Mammary epithelial cell (primary cell): ENCODE data around the gene RPS18.

Experiments
- EZH2 ChIP-seq: IDR thresholded peaks from 2 replicates; pipeline ENCODE4 v1.6.1; 2012; ENCODE audit warnings: low read length, inconsistent platforms, borderline replicate concordance
- TF ChIP-seq, protein P1 (sequence below), 2 donors: IDR thresholded peaks in 1 of 2; conservative IDR thresholded peaks in 1 of 2; 2 replicates each; pipeline ENCODE4 v1.5.1; 2011 to 2012; ENCODE audit warnings: inconsistent platforms in 2 of 2, low read length in 2 of 2, mild to moderate bottlenecking in 2 of 2, control low read depth in 1 of 2, low read depth in 1 of 2; ENCODE audit not compliant: insufficient read depth in 1 of 2; ENCODE audit errors: extremely low read depth in 1 of 2

DNA sequence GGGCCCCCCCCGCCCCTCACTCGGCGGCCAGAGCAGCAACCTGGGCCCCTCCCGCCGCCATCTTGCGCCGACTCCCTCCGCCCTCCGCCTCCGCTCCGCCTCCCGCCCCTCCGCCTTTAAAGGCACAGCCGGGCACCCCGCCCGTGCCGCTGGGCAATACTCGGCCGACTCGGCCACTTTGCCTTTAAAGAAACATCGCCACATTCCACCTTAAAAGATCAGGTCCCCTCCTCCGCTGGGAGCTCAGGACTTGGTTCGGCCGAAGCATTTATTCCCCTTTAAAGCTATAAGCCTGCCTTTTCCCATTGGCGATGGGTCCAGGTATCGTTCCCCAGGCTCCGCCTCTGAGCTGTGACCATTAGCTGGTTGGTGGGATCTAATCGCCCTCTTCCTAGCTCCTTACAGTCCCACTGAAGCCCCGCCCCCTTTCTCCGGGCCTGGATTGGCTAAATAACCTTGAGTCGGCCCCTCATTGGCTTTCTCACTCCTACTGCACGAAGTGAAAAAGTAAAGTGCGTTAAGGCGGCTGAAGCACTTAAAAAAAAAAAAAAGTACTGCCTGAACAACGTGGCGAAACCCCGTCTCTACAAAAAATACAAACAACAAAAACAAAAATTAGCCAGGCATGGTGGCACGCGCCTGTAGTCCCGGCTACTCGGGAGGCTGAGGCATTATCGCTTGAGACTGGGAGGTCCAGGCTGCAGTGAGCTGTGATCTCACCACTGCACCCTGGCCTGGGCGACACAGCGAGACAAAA is 46.0 kb downstream of the RPS18 start, which contains the start of gene ZBTB22:
- TF ChIP-seq, protein P1, sequence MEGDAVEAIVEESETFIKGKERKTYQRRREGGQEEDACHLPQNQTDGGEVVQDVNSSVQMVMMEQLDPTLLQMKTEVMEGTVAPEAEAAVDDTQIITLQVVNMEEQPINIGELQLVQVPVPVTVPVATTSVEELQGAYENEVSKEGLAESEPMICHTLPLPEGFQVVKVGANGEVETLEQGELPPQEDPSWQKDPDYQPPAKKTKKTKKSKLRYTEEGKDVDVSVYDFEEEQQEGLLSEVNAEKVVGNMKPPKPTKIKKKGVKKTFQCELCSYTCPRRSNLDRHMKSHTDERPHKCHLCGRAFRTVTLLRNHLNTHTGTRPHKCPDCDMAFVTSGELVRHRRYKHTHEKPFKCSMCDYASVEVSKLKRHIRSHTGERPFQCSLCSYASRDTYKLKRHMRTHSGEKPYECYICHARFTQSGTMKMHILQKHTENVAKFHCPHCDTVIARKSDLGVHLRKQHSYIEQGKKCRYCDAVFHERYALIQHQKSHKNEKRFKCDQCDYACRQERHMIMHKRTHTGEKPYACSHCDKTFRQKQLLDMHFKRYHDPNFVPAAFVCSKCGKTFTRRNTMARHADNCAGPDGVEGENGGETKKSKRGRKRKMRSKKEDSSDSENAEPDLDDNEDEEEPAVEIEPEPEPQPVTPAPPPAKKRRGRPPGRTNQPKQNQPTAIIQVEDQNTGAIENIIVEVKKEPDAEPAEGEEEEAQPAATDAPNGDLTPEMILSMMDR (conservative IDR thresholded peaks at IDR 0.05 in 1 of 2, IDR thresholded peaks at IDR 0.05 in 1 of 2; ENCODE audit: extremely low read depth in 1 of 2, insufficient read depth in 1 of 2, low read depth in 1 of 2, low read length in 2 of 2) = no peak
- TF ChIP-seq EZH2 = no peak
